K562 (cell line): Measurements from ENCODE around the gene ZBTB22. TPM values are rescaled to one million over a fixed set of nuclear protein-coding genes. Genes with fewer than 3 reads are reported as not detected.
A peak's percentile ranks its signal among the peaks of the same experiment; 100 is the strongest.

Experiments
- CAMTA2 ChIP-seq: fragments of 250-450 bp; sonication (Bioruptor Pico); conservative IDR thresholded peaks from 2 replicates; pipeline ENCODE4 v1.5.1; 2022
- CHCHD3 ChIP-seq: fragments of 250-450 bp; sonication (Bioruptor Pico); IDR thresholded peaks from 2 replicates; pipeline ENCODE4 v2.1.2; 2022; ENCODE audit warnings: mild to moderate bottlenecking
- EHMT2 ChIP-seq: fragments of 450-650 bp; IDR thresholded peaks from 2 replicates; pipeline ENCODE4 v1.6.1; 2018; ENCODE audit warnings: antibody characterized with exemption
- FOXM1 ChIP-seq, 2 experiments: fragments of 450-650 bp in 1 of 2; sonication (generic) in 1 of 2; formaldehyde crosslinking in 1 of 2; IDR thresholded peaks; 2 replicates each; pipeline versions ENCODE4 v1.6.1 to v1.9.0; 2017 to 2022; ENCODE audit warnings: low read depth in 2 of 2, mild to moderate bottlenecking in 2 of 2, missing genetic modification reagents in 1 of 2, moderate library complexity in 1 of 2
- FOXP1 ChIP-seq: sonication (generic); formaldehyde crosslinking; IDR thresholded peaks from 2 replicates; pipeline ENCODE4 v1.8.0; 2022; ENCODE audit warnings: mild to moderate bottlenecking, missing genetic modification reagents
- GABPA ChIP-seq: fragments of 200-800 bp; sonication (Bioruptor generic); conservative IDR thresholded peaks from 2 replicates; pipeline ENCODE4 v1.6.1; 2016; ENCODE audit warnings: low read depth, missing genetic modification characterization, missing compliant biosample characterization
- MCM7 ChIP-seq, 2 experiments: fragments of 450-650 bp; IDR thresholded peaks; 2 replicates each; pipeline ENCODE4 v1.6.1; 2016 to 2018
- MYC ChIP-seq, 2 experiments: fragments of 250-450 bp in 1 of 2; sonication (Bioruptor Pico) in 1 of 2; IDR thresholded peaks; 2 replicates each; pipeline versions ENCODE4 v1.5.1 to v1.6.1; 2012 to 2021; ENCODE audit warnings: low read depth in 2 of 2, borderline replicate concordance in 1 of 2, improper control_type of control experiment in 1 of 2, low read length in 1 of 2, mild to moderate bottlenecking in 1 of 2, moderate library complexity in 1 of 2
- NR1H2 ChIP-seq: sonication (generic); formaldehyde crosslinking; IDR thresholded peaks from 2 replicates; pipeline ENCODE4 v1.4.0; 2020; ENCODE audit warnings: mild to moderate bottlenecking, missing genetic modification reagents
- PCBP1 ChIP-seq: fragments of 200-400 bp; formaldehyde crosslinking; IDR thresholded peaks from 2 replicates; pipeline ENCODE4 v1.6.1; 2018; ENCODE audit warnings: mild to moderate bottlenecking, low read depth, low read length; ENCODE audit not compliant: poor library complexity, severe bottlenecking
- RBM34 ChIP-seq: fragments of 200-400 bp; formaldehyde crosslinking; IDR thresholded peaks from 2 replicates; pipeline ENCODE4 v1.6.1; 2018; ENCODE audit warnings: low read length, borderline replicate concordance; ENCODE audit not compliant: insufficient read depth
- RUNX1 ChIP-seq: sonication (generic); IDR thresholded peaks from 2 replicates; pipeline ENCODE4 v1.6.1; 2016; ENCODE audit warnings: antibody characterized with exemption, low read depth
- TAF1 ChIP-seq: IDR thresholded peaks from 2 replicates; pipeline ENCODE4 v1.6.1; 2011; ENCODE audit warnings: mild to moderate bottlenecking, low read length, moderate library complexity; ENCODE audit not compliant: insufficient read depth, control insufficient read depth, severe bottlenecking; ENCODE audit errors: extremely low read depth
- XRCC5 ChIP-seq: fragments of 200-400 bp; formaldehyde crosslinking; IDR thresholded peaks from 2 replicates; pipeline ENCODE4 v1.6.1; 2017; ENCODE audit warnings: low read depth, mild to moderate bottlenecking, low read length
- ZFP1 ChIP-seq: fragments of 450-650 bp; formaldehyde crosslinking; IDR thresholded peaks from 2 replicates; pipeline ENCODE4 v1.4.0; 2020; ENCODE audit warnings: mild to moderate bottlenecking, mixed read lengths
- ZKSCAN3 ChIP-seq: fragments of 250-450 bp; sonication (Bioruptor Pico); IDR thresholded peaks from 2 replicates; pipeline ENCODE4 v1.4.0; 2020
- ZNF121 ChIP-seq: sonication (generic); formaldehyde crosslinking; conservative IDR thresholded peaks from 2 replicates; pipeline ENCODE4 v1.8.0; 2022; ENCODE audit warnings: missing genetic modification reagents
- ZNF124 ChIP-seq: sonication (generic); formaldehyde crosslinking; IDR thresholded peaks from 2 replicates; pipeline ENCODE4 v1.8.1; 2022; ENCODE audit warnings: missing genetic modification reagents
- ZNF140 ChIP-seq: fragments of 250-450 bp; sonication (Bioruptor Pico); IDR thresholded peaks from 2 replicates; pipeline ENCODE4 v1.8.0; 2021; ENCODE audit warnings: moderate library complexity, mild to moderate bottlenecking, inconsistent platforms
- ZNF253 ChIP-seq: fragments of 250-450 bp; sonication (Bioruptor Pico); conservative IDR thresholded peaks from 2 replicates; pipeline ENCODE4 v1.6.1; 2021; ENCODE audit warnings: mild to moderate bottlenecking
- ZNF584 ChIP-seq: fragments of 200-800 bp; sonication (Bioruptor generic); IDR thresholded peaks from 2 replicates; pipeline ENCODE4 v1.6.1; 2016; ENCODE audit warnings: low read depth, mild to moderate bottlenecking, missing genetic modification characterization, missing compliant biosample characterization
- ZNF75A ChIP-seq: fragments of 450-650 bp; formaldehyde crosslinking; IDR thresholded peaks from 2 replicates; pipeline ENCODE4 v1.4.0; 2020; ENCODE audit warnings: mild to moderate bottlenecking
- polyA plus RNA-seq, 8 experiments: library from polyadenylated mRNA; depleted of rRNA in 4 of 8; stranded (reverse) in 5 of 8; unstranded in 3 of 8; fragments of >200 nt; fragmentation: Nextera tagmentation in 2 of 8; fragmentation: Illumina TruSeq in 1 of 8; extraction: Ambion mirVana in 2 of 8; extraction: Trizol in 1 of 8; gene quantifications; 2 replicates each; pipeline versions ENCODE4 v1.2.1 to v1.2.3, GENCODE V29; 2011 to 2014; ENCODE audit warnings: inconsistent platforms in 1 of 8, missing spikeins in 1 of 8
- total RNA-seq, 7 experiments: library from RNA; depleted of rRNA in 6 of 7; stranded (reverse); fragments of >200 nt in 6 of 7; fragmentation: Illumina TruSeq in 2 of 7; extraction: Trizol in 2 of 7; gene quantifications; 2 replicates each; pipeline versions ENCODE4 v1.2.1 to v1.2.3, GENCODE V29; 2011 to 2021; ENCODE audit warnings: low replicate concordance in 1 of 7
- TF ChIP-seq, protein P1 (sequence below): fragments of 450-650 bp; IDR thresholded peaks from one replicate; pipeline ENCODE4 v1.6.1; 2018; ENCODE audit warnings: mild to moderate bottlenecking, moderate library complexity; ENCODE audit not compliant: partially characterized antibody
- TF ChIP-seq, protein P2 (sequence below): fragments of 250-450 bp; sonication (Bioruptor Pico); IDR thresholded peaks from 2 replicates; pipeline ENCODE4 v1.8.0; 2021; ENCODE audit warnings: borderline replicate concordance, mild to moderate bottlenecking, moderate library complexity; ENCODE audit not compliant: poor library complexity, severe bottlenecking
- TF ChIP-seq, protein P3 (sequence below): fragments of 450-650 bp; IDR thresholded peaks from 2 replicates; pipeline ENCODE4 v1.6.1; 2018; ENCODE audit warnings: mild to moderate bottlenecking, low read depth; ENCODE audit not compliant: partially characterized antibody

Gene ZBTB22
- total and polyA plus RNA-seq, 9 of the 15 experiments (the other 6 are each of a cell fraction or from before 2014, with no cell fraction given): 0.21 to 11.9 (median 7.1) TPM

DNA sequence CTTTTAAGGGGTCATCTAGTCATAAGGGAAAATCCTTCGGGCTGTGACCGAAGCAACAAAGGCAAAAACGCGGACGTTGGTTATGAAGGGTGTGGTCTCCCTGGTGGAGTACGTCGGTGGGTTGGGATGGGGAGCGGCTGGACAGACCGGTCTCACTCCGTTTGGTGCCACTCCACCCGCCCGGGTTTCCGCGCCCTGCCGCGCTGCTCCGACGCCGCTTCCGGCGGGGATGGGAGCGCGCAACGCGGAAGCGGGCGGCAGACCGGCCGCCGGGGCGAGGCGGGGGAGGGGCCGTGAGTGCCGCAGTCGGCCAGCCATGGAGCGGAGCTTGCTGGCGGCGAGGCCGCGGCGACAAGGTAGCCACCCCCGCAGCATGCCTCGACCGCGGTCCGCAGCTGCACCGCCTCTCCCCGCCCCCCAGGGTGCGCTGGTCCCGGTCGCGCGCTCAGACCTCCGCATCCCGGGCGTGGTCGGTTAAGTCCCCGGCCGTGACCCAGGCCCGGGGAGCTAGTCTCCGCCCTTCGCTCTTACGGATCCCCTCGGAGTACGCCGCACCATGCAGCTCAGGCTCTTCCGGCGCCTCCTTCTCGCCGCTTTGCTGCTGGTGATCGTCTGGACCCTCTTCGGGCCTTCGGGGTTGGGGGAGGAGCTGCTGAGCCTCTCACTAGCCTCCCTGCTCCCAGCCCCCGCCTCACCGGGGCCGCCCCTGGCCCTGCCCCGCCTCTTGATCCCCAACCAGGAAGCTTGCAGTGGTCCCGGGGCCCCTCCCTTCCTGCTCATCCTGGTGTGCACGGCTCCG, 40.5 kb downstream of the ZBTB22 start, which contains the start of gene B3GALT4 (continued):
- TF ChIP-seq GABPA (tag) (peak; percentile 93), MYC (IDR thresholded peaks at IDR 0.05; ENCODE audit: low read depth, low read length) (peak; percentile 95), MYC (CRISPR knock-in tag; IDR thresholded peaks at IDR 0.05; ENCODE audit: borderline replicate concordance, low read depth) (peak; percentile 28; the same call in 1 of the 2 replicates), ZKSCAN3 (CRISPR knock-in tag) (no peak), ZNF253 (CRISPR knock-in tag) (peak; percentile 79), ZNF121 (CRISPR knock-in tag) (no peak), RBM34 (no peak), NR1H2 (CRISPR knock-in tag) (peak; percentile 74; the same call in 1 of the 2 replicates), ZNF124 (no peak), CHCHD3 (CRISPR knock-in tag) (0 out of 2 replicates have a peak, but pooled peaks have one; percentile 75), FOXM1 (IDR thresholded peaks at IDR 0.05; ENCODE audit: low read depth) (no peak), FOXM1 (CRISPR knock-in tag; IDR thresholded peaks at IDR 0.05; ENCODE audit: low read depth) (peak; percentile 97), FOXP1 (CRISPR knock-in tag) (peak; percentile 81; the same call in 1 of the 2 replicates), ZNF140 (no peak), TAF1 (peak; percentile 70), CAMTA2 (CRISPR knock-in tag) (peak; percentile 99), MCM7 (IDR thresholded peaks at IDR 0.05) (no peak), ZNF75A (CRISPR knock-in tag) (no peak), ZNF584 (CRISPR knock-in tag) (no peak), RUNX1 (0 out of 2 replicates have a peak, but pooled peaks have one; percentile 21), EHMT2 (0 out of 2 replicates have a peak, but pooled peaks have one; percentile 38), PCBP1 (peak; percentile 98), ZFP1 (CRISPR knock-in tag) (no peak), XRCC5 (peak; percentile 51; the same call in 1 of the 2 replicates)
- TF ChIP-seq, protein P1, sequence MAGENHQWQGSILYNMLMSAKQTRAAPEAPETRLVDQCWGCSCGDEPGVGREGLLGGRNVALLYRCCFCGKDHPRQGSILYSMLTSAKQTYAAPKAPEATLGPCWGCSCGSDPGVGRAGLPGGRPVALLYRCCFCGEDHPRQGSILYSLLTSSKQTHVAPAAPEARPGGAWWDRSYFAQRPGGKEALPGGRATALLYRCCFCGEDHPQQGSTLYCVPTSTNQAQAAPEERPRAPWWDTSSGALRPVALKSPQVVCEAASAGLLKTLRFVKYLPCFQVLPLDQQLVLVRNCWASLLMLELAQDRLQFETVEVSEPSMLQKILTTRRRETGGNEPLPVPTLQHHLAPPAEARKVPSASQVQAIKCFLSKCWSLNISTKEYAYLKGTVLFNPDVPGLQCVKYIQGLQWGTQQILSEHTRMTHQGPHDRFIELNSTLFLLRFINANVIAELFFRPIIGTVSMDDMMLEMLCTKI: no peak
- TF ChIP-seq, protein P2, sequence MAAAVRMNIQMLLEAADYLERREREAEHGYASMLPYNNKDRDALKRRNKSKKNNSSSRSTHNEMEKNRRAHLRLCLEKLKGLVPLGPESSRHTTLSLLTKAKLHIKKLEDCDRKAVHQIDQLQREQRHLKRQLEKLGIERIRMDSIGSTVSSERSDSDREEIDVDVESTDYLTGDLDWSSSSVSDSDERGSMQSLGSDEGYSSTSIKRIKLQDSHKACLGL (CRISPR knock-in tag): no peak
- TF ChIP-seq, protein P3, sequence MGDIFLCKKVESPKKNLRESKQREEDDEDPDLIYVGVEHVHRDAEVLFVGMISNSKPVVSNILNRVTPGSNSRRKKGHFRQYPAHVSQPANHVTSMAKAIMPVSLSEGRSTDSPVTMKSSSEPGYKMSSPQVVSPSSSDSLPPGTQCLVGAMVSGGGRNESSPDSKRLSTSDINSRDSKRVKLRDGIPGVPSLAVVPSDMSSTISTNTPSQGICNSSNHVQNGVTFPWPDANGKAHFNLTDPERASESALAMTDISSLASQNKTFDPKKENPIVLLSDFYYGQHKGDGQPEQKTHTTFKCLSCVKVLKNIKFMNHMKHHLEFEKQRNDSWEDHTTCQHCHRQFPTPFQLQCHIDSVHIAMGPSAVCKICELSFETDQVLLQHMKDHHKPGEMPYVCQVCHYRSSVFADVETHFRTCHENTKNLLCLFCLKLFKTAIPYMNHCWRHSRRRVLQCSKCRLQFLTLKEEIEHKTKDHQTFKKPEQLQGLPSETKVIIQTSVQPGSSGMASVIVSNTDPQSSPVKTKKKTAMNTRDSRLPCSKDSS: no peak
